Neural cell (in vitro differentiated cells): ENCODE measurements around the gene ZMYND10. TPM values are rescaled to one million over a fixed set of nuclear protein-coding genes. Genes with fewer than 3 reads are reported as not detected.

ENCODE experiments used
- H2AFZ ChIP-seq: fragments of 200-600, 300-800 bp; sonication (generic), shearing (Covaris generic); 2 replicates; pipeline ENCODE4 v1.6.0; 2014; ENCODE audit warnings: low read depth, mild to moderate bottlenecking, antibody characterized with exemption, low read length, moderate library complexity
- H3F3A ChIP-seq: fragments of 200-600 bp; shearing (Covaris generic); 2 replicates; pipeline ENCODE4 v1.6.1; 2016; ENCODE audit warnings: mild to moderate bottlenecking, moderate library complexity, mixed read lengths, antibody characterized with exemption, low read length; ENCODE audit not compliant: insufficient read depth, poor library complexity, severe bottlenecking
- H3K27ac ChIP-seq: fragments of 200-600, 300-800 bp; sonication (generic), shearing (Covaris generic); 2 replicates; pipeline ENCODE4 v1.5.1; 2014; ENCODE audit warnings: mild to moderate bottlenecking, low read length, moderate library complexity
- H3K27me3 ChIP-seq: fragments of 300-800, 200-600 bp; sonication (generic), shearing (Covaris generic); 2 replicates; pipeline ENCODE4 v1.6.0; 2014; ENCODE audit warnings: mild to moderate bottlenecking, low read depth, low read length, moderate library complexity; ENCODE audit not compliant: insufficient read depth
- H3K36me3 ChIP-seq: fragments of 300-800, 200-600 bp; sonication (generic), shearing (Covaris generic); 2 replicates; pipeline ENCODE4 v1.5.1; 2014; ENCODE audit warnings: mild to moderate bottlenecking, antibody characterized with exemption, low read length, moderate library complexity; ENCODE audit not compliant: insufficient read depth
- H3K4me2 ChIP-seq: fragments of 300-800, 200-600 bp; sonication (generic), shearing (Covaris generic); 2 replicates; pipeline ENCODE4 v1.6.0; 2014; ENCODE audit warnings: mild to moderate bottlenecking, low read length
- H3K4me3 ChIP-seq: fragments of 300-800, 200-600 bp; sonication (generic), shearing (Covaris generic); 2 replicates; pipeline ENCODE4 v1.5.1; 2014; ENCODE audit warnings: mild to moderate bottlenecking, low read length, moderate library complexity
- H3K79me2 ChIP-seq: fragments of 200-600 bp; shearing (Covaris generic); replicated peaks from 2 replicates; pipeline ENCODE4 v1.6.0; 2014; ENCODE audit warnings: mild to moderate bottlenecking, low read length, moderate library complexity; ENCODE audit not compliant: insufficient read depth
- H3K9ac ChIP-seq: fragments of 300-800, 200-600 bp; sonication (generic), shearing (Covaris generic); 2 replicates; pipeline ENCODE4 v1.6.1; 2016; ENCODE audit warnings: mild to moderate bottlenecking, low read length, mixed read lengths
- H3K9me2 ChIP-seq: fragments of 200-600 bp; shearing (Covaris generic); 2 replicates; pipeline ENCODE4 v1.6.1; 2016; ENCODE audit warnings: mild to moderate bottlenecking, low read length, mixed read lengths; ENCODE audit not compliant: insufficient read depth
- H3K9me3 ChIP-seq: fragments of 200-600, 300-800 bp; sonication (generic), shearing (Covaris generic); 2 replicates; pipeline ENCODE4 v1.6.1; 2016; ENCODE audit warnings: mild to moderate bottlenecking, mixed run types, low read length, moderate library complexity, mixed read lengths
- H4K20me1 ChIP-seq: fragments of 200-600 bp; shearing (Covaris generic); 2 replicates; pipeline ENCODE4 v1.6.1; 2016; ENCODE audit warnings: mild to moderate bottlenecking, mixed run types; ENCODE audit not compliant: insufficient read depth
- EP300 ChIP-seq: fragments of 450-650 bp; conservative IDR thresholded peaks from 2 replicates; pipeline ENCODE4 v1.6.1; 2014; ENCODE audit warnings: antibody characterized with exemption, mild to moderate bottlenecking, moderate library complexity; ENCODE audit not compliant: poor library complexity, severe bottlenecking
- EZH2 ChIP-seq: fragments of 200-600, 300-800 bp; shearing (Covaris generic), sonication (generic); IDR thresholded peaks from 2 replicates; pipeline ENCODE4 v1.6.1; 2014; ENCODE audit warnings: antibody characterized with exemption, low read length, borderline replicate concordance, mild to moderate bottlenecking; ENCODE audit not compliant: insufficient read depth, poor library complexity, severe bottlenecking
- MXI1 ChIP-seq: fragments of 450-650 bp; conservative IDR thresholded peaks from 2 replicates; pipeline ENCODE4 v1.6.1; 2014; ENCODE audit warnings: antibody characterized with exemption, mild to moderate bottlenecking; ENCODE audit not compliant: poor library complexity, severe bottlenecking
- POLR2AphosphoS5 ChIP-seq: IDR thresholded peaks from 2 replicates; pipeline ENCODE4 v1.6.1; 2012
- RAD21 ChIP-seq: fragments of 450-650 bp; conservative IDR thresholded peaks from 2 replicates; pipeline ENCODE4 v1.6.1; 2014; ENCODE audit warnings: antibody characterized with exemption, mild to moderate bottlenecking, moderate library complexity
- SMC3 ChIP-seq: fragments of 450-650 bp; conservative IDR thresholded peaks from 2 replicates; pipeline ENCODE4 v1.6.1; 2014; ENCODE audit warnings: antibody characterized with exemption, mild to moderate bottlenecking, moderate library complexity; ENCODE audit not compliant: poor library complexity
- TAF1 ChIP-seq: IDR thresholded peaks from 2 replicates; pipeline ENCODE4 v1.6.1; 2012; ENCODE audit warnings: low read depth
- polyA plus RNA-seq: library from polyadenylated mRNA; depleted of rRNA; stranded (reverse); fragments of >200 nt; gene quantifications from 2 replicates; pipeline ENCODE4 v1.2.3, GENCODE V29; 2014
- TF ChIP-seq, protein P1 (sequence below): IDR thresholded peaks from 2 replicates; pipeline ENCODE4 v1.6.1; 2012; ENCODE audit warnings: borderline replicate concordance
- TF ChIP-seq, protein P2 (sequence below): fragments of 450-650 bp; IDR thresholded peaks from 2 replicates; pipeline ENCODE4 v1.5.1; 2014; ENCODE audit warnings: antibody characterized with exemption, mild to moderate bottlenecking, moderate library complexity; ENCODE audit not compliant: poor library complexity, severe bottlenecking

Gene ZMYND10
- polyA plus RNA-seq, 1 donor from 2014 or later: 5.2 TPM

DNA sequence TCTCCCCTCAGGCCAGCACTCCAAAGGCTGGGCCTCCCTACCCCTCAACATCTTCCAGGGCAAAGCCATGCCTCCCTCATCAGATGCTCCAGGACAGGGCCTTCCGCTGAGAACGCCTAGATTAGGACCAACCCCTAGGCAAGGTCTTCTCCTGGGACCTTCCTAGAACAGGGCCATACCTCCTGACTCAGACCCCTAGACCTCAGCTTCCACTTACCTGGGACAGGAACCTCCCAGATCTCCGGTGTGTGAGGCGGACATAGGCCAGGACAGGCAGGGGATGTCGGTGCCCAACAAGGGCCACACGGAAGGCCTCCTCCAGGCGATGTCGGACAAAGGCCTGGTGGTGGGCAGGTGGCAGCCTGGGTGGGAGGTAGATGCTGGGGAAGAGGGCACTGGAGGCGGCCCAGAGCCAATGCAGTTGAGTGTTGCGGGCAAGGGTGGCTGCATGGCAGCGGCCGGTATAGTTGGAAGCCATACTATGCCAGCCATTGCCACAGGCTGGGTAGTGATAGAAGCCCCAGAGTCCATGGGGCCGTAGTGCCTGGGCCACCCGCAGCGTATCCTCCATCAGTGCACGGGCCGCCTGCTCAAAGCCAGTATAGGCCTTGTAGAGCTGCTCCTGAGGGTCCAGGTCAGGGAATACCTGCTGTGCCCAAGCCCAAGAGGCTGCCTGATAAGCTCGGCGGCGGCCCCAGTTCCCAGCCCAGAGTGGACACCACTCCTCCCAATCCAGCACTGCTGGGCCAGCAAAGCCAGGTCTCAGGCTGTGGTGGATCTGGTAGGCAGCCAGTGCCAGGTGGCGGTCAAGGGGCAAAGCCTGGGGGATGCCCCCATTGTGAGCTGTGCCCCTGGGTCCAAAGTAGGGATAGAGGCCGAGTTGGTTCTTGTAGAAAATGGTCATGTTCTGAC, 50.8 kb downstream of the ZMYND10 start:
- no peak overlapping the region for H2AFZ ChIP-seq

DNA sequence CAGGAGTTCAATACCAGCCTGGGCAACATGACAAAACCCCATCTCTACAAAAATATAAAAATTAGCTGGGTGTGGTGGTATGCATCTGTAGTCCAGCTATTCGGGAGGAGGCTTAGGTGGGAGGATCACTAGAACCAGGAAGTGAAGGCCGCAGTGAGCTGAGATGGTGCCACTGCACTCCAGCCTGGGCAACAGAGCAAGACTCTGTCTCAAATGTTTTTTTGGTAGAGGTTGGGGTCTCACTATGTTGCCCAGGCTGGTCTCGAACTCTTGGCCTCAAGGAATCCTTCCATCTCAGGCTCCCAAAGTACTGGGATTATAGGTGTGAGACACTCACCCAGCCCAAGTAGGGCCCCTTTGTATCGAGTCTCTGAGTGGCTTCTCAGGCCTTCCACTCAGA, 51.4 kb downstream of the ZMYND10 start:
- Histone ChIP-seq H3F3A (no peaks in the 10 kb centered on the region), H2AFZ (no peak overlapping the region), H3K36me3 (no peaks in the 10 kb centered on the region), H3K79me2 (peaks cover 6% of the 10 kb centered on the region), H4K20me1 (no peaks in the 10 kb centered on the region), H3K27ac (no peak overlapping the region), H3K4me2 (no peak overlapping the region), H3K9ac (no peak overlapping the region), H3K4me3 (no peak overlapping the region), H3K9me2 (no peaks in the 10 kb centered on the region), H3K9me3 (no peaks in the 10 kb centered on the region), H3K27me3 (no peaks in the 10 kb centered on the region)
- TF ChIP-seq EP300: no peak
- no peak for TF ChIP-seq EZH2
- no peak for TF ChIP-seq POLR2AphosphoS5
- TF ChIP-seq SMC3: no peak
- TF ChIP-seq TAF1: no peak
- TF ChIP-seq, protein P1, sequence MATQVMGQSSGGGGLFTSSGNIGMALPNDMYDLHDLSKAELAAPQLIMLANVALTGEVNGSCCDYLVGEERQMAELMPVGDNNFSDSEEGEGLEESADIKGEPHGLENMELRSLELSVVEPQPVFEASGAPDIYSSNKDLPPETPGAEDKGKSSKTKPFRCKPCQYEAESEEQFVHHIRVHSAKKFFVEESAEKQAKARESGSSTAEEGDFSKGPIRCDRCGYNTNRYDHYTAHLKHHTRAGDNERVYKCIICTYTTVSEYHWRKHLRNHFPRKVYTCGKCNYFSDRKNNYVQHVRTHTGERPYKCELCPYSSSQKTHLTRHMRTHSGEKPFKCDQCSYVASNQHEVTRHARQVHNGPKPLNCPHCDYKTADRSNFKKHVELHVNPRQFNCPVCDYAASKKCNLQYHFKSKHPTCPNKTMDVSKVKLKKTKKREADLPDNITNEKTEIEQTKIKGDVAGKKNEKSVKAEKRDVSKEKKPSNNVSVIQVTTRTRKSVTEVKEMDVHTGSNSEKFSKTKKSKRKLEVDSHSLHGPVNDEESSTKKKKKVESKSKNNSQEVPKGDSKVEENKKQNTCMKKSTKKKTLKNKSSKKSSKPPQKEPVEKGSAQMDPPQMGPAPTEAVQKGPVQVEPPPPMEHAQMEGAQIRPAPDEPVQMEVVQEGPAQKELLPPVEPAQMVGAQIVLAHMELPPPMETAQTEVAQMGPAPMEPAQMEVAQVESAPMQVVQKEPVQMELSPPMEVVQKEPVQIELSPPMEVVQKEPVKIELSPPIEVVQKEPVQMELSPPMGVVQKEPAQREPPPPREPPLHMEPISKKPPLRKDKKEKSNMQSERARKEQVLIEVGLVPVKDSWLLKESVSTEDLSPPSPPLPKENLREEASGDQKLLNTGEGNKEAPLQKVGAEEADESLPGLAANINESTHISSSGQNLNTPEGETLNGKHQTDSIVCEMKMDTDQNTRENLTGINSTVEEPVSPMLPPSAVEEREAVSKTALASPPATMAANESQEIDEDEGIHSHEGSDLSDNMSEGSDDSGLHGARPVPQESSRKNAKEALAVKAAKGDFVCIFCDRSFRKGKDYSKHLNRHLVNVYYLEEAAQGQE: no peak
- TF ChIP-seq MXI1: no peak
- TF ChIP-seq, protein P2, sequence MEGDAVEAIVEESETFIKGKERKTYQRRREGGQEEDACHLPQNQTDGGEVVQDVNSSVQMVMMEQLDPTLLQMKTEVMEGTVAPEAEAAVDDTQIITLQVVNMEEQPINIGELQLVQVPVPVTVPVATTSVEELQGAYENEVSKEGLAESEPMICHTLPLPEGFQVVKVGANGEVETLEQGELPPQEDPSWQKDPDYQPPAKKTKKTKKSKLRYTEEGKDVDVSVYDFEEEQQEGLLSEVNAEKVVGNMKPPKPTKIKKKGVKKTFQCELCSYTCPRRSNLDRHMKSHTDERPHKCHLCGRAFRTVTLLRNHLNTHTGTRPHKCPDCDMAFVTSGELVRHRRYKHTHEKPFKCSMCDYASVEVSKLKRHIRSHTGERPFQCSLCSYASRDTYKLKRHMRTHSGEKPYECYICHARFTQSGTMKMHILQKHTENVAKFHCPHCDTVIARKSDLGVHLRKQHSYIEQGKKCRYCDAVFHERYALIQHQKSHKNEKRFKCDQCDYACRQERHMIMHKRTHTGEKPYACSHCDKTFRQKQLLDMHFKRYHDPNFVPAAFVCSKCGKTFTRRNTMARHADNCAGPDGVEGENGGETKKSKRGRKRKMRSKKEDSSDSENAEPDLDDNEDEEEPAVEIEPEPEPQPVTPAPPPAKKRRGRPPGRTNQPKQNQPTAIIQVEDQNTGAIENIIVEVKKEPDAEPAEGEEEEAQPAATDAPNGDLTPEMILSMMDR: no peak
- no peak for TF ChIP-seq RAD21

More for the DNA sequence above, 50.8 kb downstream of the ZMYND10 start:
- Histone ChIP-seq H3K27me3 (no peaks in the 10 kb centered on the region), H4K20me1 (no peaks in the 10 kb centered on the region), H3K36me3 (no peaks in the 10 kb centered on the region), H3K79me2 (peaks cover 6% of the 10 kb centered on the region), H3F3A (no peaks in the 10 kb centered on the region), H3K27ac (no peak overlapping the region), H3K9me2 (no peaks in the 10 kb centered on the region), H3K9ac (no peak overlapping the region), H3K4me3 (no peak overlapping the region), H3K4me2 (no peak overlapping the region), H3K9me3 (no peaks in the 10 kb centered on the region)
- TF ChIP-seq MXI1 (no peak), SMC3 (no peak), RAD21 (no peak)
